Measurements from ENCODE around the gene CYBA. TPM values are rescaled to one million over a fixed set of nuclear protein-coding genes. Genes with fewer than 3 reads are reported as not detected.

The CYBA gene
- polyA plus RNA-seq, 1 donor (not counting 4 experiments of a cell fraction or from before 2014, with no cell fraction given) = 4.4 TPM

GRCh38 chr16:88646345-88647034 is 4.4 kb downstream of the CYBA start:
- TF ChIP-seq, protein P1, sequence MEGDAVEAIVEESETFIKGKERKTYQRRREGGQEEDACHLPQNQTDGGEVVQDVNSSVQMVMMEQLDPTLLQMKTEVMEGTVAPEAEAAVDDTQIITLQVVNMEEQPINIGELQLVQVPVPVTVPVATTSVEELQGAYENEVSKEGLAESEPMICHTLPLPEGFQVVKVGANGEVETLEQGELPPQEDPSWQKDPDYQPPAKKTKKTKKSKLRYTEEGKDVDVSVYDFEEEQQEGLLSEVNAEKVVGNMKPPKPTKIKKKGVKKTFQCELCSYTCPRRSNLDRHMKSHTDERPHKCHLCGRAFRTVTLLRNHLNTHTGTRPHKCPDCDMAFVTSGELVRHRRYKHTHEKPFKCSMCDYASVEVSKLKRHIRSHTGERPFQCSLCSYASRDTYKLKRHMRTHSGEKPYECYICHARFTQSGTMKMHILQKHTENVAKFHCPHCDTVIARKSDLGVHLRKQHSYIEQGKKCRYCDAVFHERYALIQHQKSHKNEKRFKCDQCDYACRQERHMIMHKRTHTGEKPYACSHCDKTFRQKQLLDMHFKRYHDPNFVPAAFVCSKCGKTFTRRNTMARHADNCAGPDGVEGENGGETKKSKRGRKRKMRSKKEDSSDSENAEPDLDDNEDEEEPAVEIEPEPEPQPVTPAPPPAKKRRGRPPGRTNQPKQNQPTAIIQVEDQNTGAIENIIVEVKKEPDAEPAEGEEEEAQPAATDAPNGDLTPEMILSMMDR (optimal IDR thresholded peaks at IDR 0.05 in 1 of 3, IDR thresholded peaks at IDR 0.05 in 1 of 3, conservative IDR thresholded peaks at IDR 0.05 in 1 of 3; ENCODE audit: extremely low read depth in 1 of 3, insufficient read depth in 2 of 3, low read length in 3 of 3) = no peak
- no peak for TF ChIP-seq EZH2 (IDR thresholded peaks at IDR 0.05; ENCODE audit: low read length)
- peaks cover 2% of the 10 kb centered on the region for H3K9me1 ChIP-seq (ENCODE audit: control insufficient read depth, extremely low read depth, insufficient read depth, low read length)
- dilution Hi-C loops (cut with MboI; ENCODE audit: extremely low pct_ligation_motif_present, low sequenced_read_pairs) = no loop called here
- no peak overlapping the region for H3K4me3 ChIP-seq (ENCODE audit: control insufficient read depth in 2 of 3, extremely low read depth in 1 of 3, insufficient read depth in 2 of 3, low read depth in 1 of 3, low read length in 3 of 3)
- no peak for FAIRE-seq
- no peak overlapping the region for H3K4me2 ChIP-seq (ENCODE audit: control insufficient read depth, extremely low read depth, insufficient read depth, low read depth, low read length)
- no peak overlapping the region for H2AFZ ChIP-seq (ENCODE audit: control insufficient read depth, low read length)
- no peaks in the 10 kb centered on the region for H3K79me2 ChIP-seq (ENCODE audit: control insufficient read depth, insufficient read depth, low read length)
- H3K9me3 ChIP-seq (ENCODE audit: control insufficient read depth, low read depth, low read length) = no peaks in the 10 kb centered on the region
- no peak overlapping the region for H3K27ac ChIP-seq (ENCODE audit: control insufficient read depth, insufficient read depth, low read length)
- H3K4me1 ChIP-seq (ENCODE audit: control insufficient read depth, extremely low read depth, insufficient read depth, low read length) = peaks cover 6% of the 10 kb centered on the region
- H3K9ac ChIP-seq (ENCODE audit: control insufficient read depth, extremely low read depth, insufficient read depth, low read length) = no peak overlapping the region
- H3K36me3 ChIP-seq (ENCODE audit: control insufficient read depth in 2 of 2, extremely low read depth in 1 of 2, insufficient read depth in 2 of 2, low read length in 2 of 2) = peaks cover under 1 to 1% of the 10 kb centered on the region in 2 experiments
- peaks cover 10% of the 10 kb centered on the region for H4K20me1 ChIP-seq (ENCODE audit: control insufficient read depth, extremely low read depth, insufficient read depth, low read length)
- no peak for DNase-seq (ENCODE audit: low read depth, low spot score)
- peaks cover 12% of the 10 kb centered on the region for H3K27me3 ChIP-seq (ENCODE audit: control insufficient read depth, extremely low read depth, insufficient read depth, low read length)

DNA sequence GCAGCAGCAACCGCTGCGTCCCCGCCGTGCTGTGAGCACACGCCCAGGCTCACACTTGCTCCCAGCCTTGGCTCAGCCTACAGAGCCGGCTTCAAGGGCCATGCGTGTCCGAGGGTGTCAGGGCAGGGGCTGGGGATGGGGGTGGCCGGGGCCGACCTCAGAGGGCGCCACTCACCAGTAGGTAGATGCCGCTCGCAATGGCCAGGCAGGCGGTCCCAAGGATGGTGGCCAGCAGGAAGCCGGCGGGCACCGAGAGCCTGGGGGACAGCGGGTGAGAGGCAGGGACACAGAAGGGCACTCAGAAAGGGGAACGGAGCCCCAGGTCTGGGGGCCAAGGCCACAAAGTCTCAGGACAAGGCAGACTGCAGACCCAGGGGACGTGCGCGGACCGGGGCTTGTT is 4.9 kb downstream of the CYBA start:
- Histone ChIP-seq H3K9ac (ENCODE audit: control insufficient read depth, extremely low read depth, insufficient read depth, low read length) (no peak overlapping the region), H3K27ac (ENCODE audit: control insufficient read depth, insufficient read depth, low read length) (no peak overlapping the region), H3K4me3 (ENCODE audit: control insufficient read depth in 2 of 3, extremely low read depth in 1 of 3, insufficient read depth in 2 of 3, low read depth in 1 of 3, low read length in 3 of 3) (no peak overlapping the region), H3K4me2 (ENCODE audit: control insufficient read depth, extremely low read depth, insufficient read depth, low read depth, low read length) (no peak overlapping the region), H3K79me2 (ENCODE audit: control insufficient read depth, insufficient read depth, low read length) (no peaks in the 10 kb centered on the region), H3K27me3 (ENCODE audit: control insufficient read depth, extremely low read depth, insufficient read depth, low read length) (peaks cover 18% of the 10 kb centered on the region), H3K9me3 (ENCODE audit: control insufficient read depth, low read depth, low read length) (no peaks in the 10 kb centered on the region), H3K36me3 (ENCODE audit: control insufficient read depth in 2 of 2, extremely low read depth in 1 of 2, insufficient read depth in 2 of 2, low read length in 2 of 2) (no peaks in the 10 kb centered on the region), H3K9me1 (ENCODE audit: control insufficient read depth, extremely low read depth, insufficient read depth, low read length) (peaks cover 2% of the 10 kb centered on the region), H3K4me1 (ENCODE audit: control insufficient read depth, extremely low read depth, insufficient read depth, low read length) (peaks cover 6% of the 10 kb centered on the region), H2AFZ (ENCODE audit: control insufficient read depth, low read length) (no peak overlapping the region), H4K20me1 (ENCODE audit: control insufficient read depth, extremely low read depth, insufficient read depth, low read length) (peaks cover 10% of the 10 kb centered on the region)
- TF ChIP-seq, protein P1 (optimal IDR thresholded peaks at IDR 0.05 in 1 of 3, IDR thresholded peaks at IDR 0.05 in 1 of 3, conservative IDR thresholded peaks at IDR 0.05 in 1 of 3; ENCODE audit: extremely low read depth in 1 of 3, insufficient read depth in 2 of 3, low read length in 3 of 3) = no peak
- no peak for TF ChIP-seq EZH2 (IDR thresholded peaks at IDR 0.05; ENCODE audit: low read length)
- dilution Hi-C loops (cut with MboI; ENCODE audit: extremely low pct_ligation_motif_present, low sequenced_read_pairs) = no loop called here
- FAIRE-seq = no peak
- no peak for DNase-seq (ENCODE audit: low read depth, low spot score)
